HepG2 (cell line): ENCODE data around the gene MYO5B. TPM values are rescaled to one million over a fixed set of nuclear protein-coding genes. Genes with fewer than 3 reads are reported as not detected.

Experiments
- ATAC-seq: fragments of 200-7000 bp; cut with Tn5 transposase; 3 replicates; pipeline ENCODE4 v1.9.1; 2020; ENCODE audit warnings: mild to moderate bottlenecking, moderate library complexity
- BruUV-seq: library from RNA; stranded (reverse); fragments of 400-500 nt; replicated peaks from 2 replicates; lab custom pipeline; 2021; lab: Mats Ljungman, UMichigan
- CTCF ChIA-PET: fragments of 300-600 bp; formaldehyde crosslinking; extraction: SDS; loops from one replicate; lab custom pipeline; 2021; ENCODE audit warnings: low total read pairs, inconsistent platforms, low intra/inter-chr PET ratio; lab: Yijun Ruan, JAX
- POLR2A ChIA-PET: fragments of 350-600 bp; sonication (Branson Sonifier 250); formaldehyde crosslinking; loops from one replicate; lab custom pipeline; 2020; ENCODE audit warnings: antibody characterized with exemption, inconsistent platforms; lab: Yijun Ruan, JAX
- DNase-seq: peaks from one replicate; pipeline ENCODE4 v3.0.0-alpha.2; 2015; ENCODE audit warnings: low spot score
- FAIRE-seq: peaks from 3 replicates; lab custom pipeline; 2011; peaks lifted over from hg19 to GRCh38; lab: Jason Lieb, UNC
- H2AFZ ChIP-seq: one replicate; pipeline ENCODE4 v1.6.1; 2011; ENCODE audit warnings: low read length, inconsistent platforms
- H3K27ac ChIP-seq: fragments of 300-600 bp; 3 replicates; pipeline ENCODE4 v1.8.0; 2011; ENCODE audit warnings: mixed run types, mild to moderate bottlenecking, mixed read lengths, low read length, inconsistent platforms; ENCODE audit not compliant: insufficient read depth; ENCODE audit errors: extremely low read length
- H3K27me3 ChIP-seq, 2 experiments: fragments of 200-600 bp in 1 of 2; 2 replicates in 1 of 2; 3 replicates in 1 of 2; pipeline versions ENCODE4 v1.6.0 to v1.8.0; 2011; ENCODE audit warnings: low read length in 2 of 2, mild to moderate bottlenecking in 2 of 2, moderate library complexity in 2 of 2, inconsistent platforms in 1 of 2; ENCODE audit not compliant: insufficient read depth in 2 of 2, control insufficient read depth in 1 of 2
- H3K36me3 ChIP-seq, 2 experiments: fragments of 200-600 bp in 1 of 2; replicated peaks in 1 of 2; 2 replicates in 1 of 2; 3 replicates in 1 of 2; pipeline versions ENCODE4 v1.5.1 to v1.8.0; 2011; ENCODE audit warnings: low read length in 2 of 2, inconsistent platforms in 1 of 2; ENCODE audit not compliant: insufficient read depth in 2 of 2, control insufficient read depth in 1 of 2
- H3K4me1 ChIP-seq: 2 replicates; pipeline ENCODE4 v1.5.1; 2012; ENCODE audit warnings: low read length, inconsistent platforms; ENCODE audit not compliant: insufficient read depth
- H3K4me2 ChIP-seq: 2 replicates; pipeline ENCODE4 v1.6.0; 2011; ENCODE audit warnings: low read depth, low read length, inconsistent platforms
- H3K4me3 ChIP-seq, 3 experiments: fragments of 200-600 bp in 1 of 3; sonication (generic), shearing (Covaris generic) in 1 of 3; replicated peaks in 1 of 3; 2 replicates each; pipeline ENCODE4 v1.5.1; 2011 to 2016; ENCODE audit warnings: low read length in 3 of 3, inconsistent platforms in 2 of 3, low read depth in 2 of 3, mild to moderate bottlenecking in 2 of 3, control low read depth in 1 of 3, mixed read lengths in 1 of 3; ENCODE audit not compliant: insufficient read depth in 1 of 3
- H3K79me2 ChIP-seq: one replicate; pipeline ENCODE4 v1.6.1; 2011; ENCODE audit warnings: low read length, inconsistent platforms; ENCODE audit not compliant: insufficient read depth
- H3K9ac ChIP-seq: 2 replicates; pipeline ENCODE4 v1.6.0; 2011; ENCODE audit warnings: mild to moderate bottlenecking, low read depth, low read length, inconsistent platforms; ENCODE audit not compliant: insufficient read depth
- H3K9me3 ChIP-seq: 2 replicates; pipeline ENCODE4 v1.5.1; 2012; ENCODE audit warnings: mild to moderate bottlenecking, low read length
- H4K20me1 ChIP-seq: 2 replicates; pipeline ENCODE4 v1.6.0; 2011; ENCODE audit warnings: inconsistent platforms, mild to moderate bottlenecking, low read length, moderate library complexity; ENCODE audit not compliant: insufficient read depth
- ATAD3A ChIP-seq: sonication (generic); formaldehyde crosslinking; IDR thresholded peaks from 2 replicates; pipeline ENCODE4 v1.4.0; 2020; ENCODE audit warnings: missing genetic modification reagents
- CREM ChIP-seq, 2 experiments: sonication (generic) in 1 of 2; formaldehyde crosslinking in 1 of 2; IDR thresholded peaks; 2 replicates each; pipeline versions ENCODE4 v1.4.0 to v1.6.1; 2016 to 2020; ENCODE audit warnings: antibody characterized with exemption in 1 of 2, mild to moderate bottlenecking in 1 of 2, missing genetic modification reagents in 1 of 2
- DNMT3B ChIP-seq: conservative IDR thresholded peaks from 2 replicates; pipeline ENCODE4 v1.6.1; 2016; ENCODE audit warnings: missing biosample characterization, control low read depth
- HOXA9 ChIP-seq: sonication (generic); formaldehyde crosslinking; IDR thresholded peaks from 2 replicates; pipeline ENCODE4 v1.8.1; 2022; ENCODE audit warnings: missing genetic modification reagents, mild to moderate bottlenecking, moderate library complexity, borderline replicate concordance
- NFATC3 ChIP-seq: sonication (generic); formaldehyde crosslinking; IDR thresholded peaks from 2 replicates; pipeline ENCODE4 v1.5.1; 2020; ENCODE audit warnings: mild to moderate bottlenecking, missing genetic modification reagents
- NR0B2 ChIP-seq: sonication (generic); formaldehyde crosslinking; IDR thresholded peaks from 2 replicates; pipeline ENCODE4 v1.4.0; 2020; ENCODE audit warnings: mild to moderate bottlenecking, missing genetic modification reagents
- PBX3 ChIP-seq: sonication (generic); formaldehyde crosslinking; IDR thresholded peaks from 2 replicates; pipeline ENCODE4 v1.8.1; 2023; ENCODE audit warnings: missing genetic modification reagents, inconsistent platforms, borderline replicate concordance
- XRCC5 ChIP-seq: fragments of 200-400 bp; formaldehyde crosslinking; optimal IDR thresholded peaks from 2 replicates; pipeline ENCODE3; 2017; ENCODE audit warnings: mild to moderate bottlenecking, low read length
- ZBTB38 ChIP-seq: sonication (generic); formaldehyde crosslinking; IDR thresholded peaks from 2 replicates; pipeline ENCODE4 v1.5.1; 2020; ENCODE audit warnings: mild to moderate bottlenecking, missing genetic modification reagents
- ZBTB7B ChIP-seq: sonication (generic); formaldehyde crosslinking; IDR thresholded peaks from 2 replicates; pipeline ENCODE4 v1.4.0; 2020; ENCODE audit warnings: missing genetic modification reagents
- ZFP62 ChIP-seq: sonication (generic); formaldehyde crosslinking; IDR thresholded peaks from 2 replicates; pipeline ENCODE4 v1.4.0; 2020; ENCODE audit warnings: missing genetic modification reagents
- ZKSCAN8 ChIP-seq: IDR thresholded peaks from 2 replicates; pipeline ENCODE4 v1.6.1; 2016; ENCODE audit warnings: borderline replicate concordance, missing genetic modification reagents, missing compliant biosample characterization
- ZNF326 ChIP-seq: sonication (generic); formaldehyde crosslinking; IDR thresholded peaks from 2 replicates; pipeline ENCODE4 v1.4.0; 2020; ENCODE audit warnings: missing genetic modification reagents, borderline replicate concordance
- ZNF547 ChIP-seq: sonication (generic); formaldehyde crosslinking; IDR thresholded peaks from 2 replicates; pipeline ENCODE4 v1.5.1; 2020; ENCODE audit warnings: mild to moderate bottlenecking, missing genetic modification reagents
- ZNF761 ChIP-seq: sonication (generic); formaldehyde crosslinking; conservative IDR thresholded peaks from 2 replicates; pipeline ENCODE4 v1.4.0; 2020; ENCODE audit warnings: mild to moderate bottlenecking, missing genetic modification reagents
- WGBS: methylation state at CpG from one replicate; pipeline ENCODE4 v1.1.6; 2017; ENCODE audit warnings: low lambda C conversion rate; 5-methylcytosine and 5-hydroxymethylcytosine counted together
- in situ Hi-C: cut with HindIII; loops from 2 replicates; pipeline ENCODE4 v1.10.0; 2017; ENCODE audit warnings: low pct_unique_long_range_greater_than_20kb; ENCODE audit not compliant: extremely low pct_ligation_motif_present
- intact Hi-C: fragments of 100-400 bp; cut with micrococcal nuclease; formaldehyde crosslinking; loops from one replicate; pipeline ENCODE4 v1.10.0; 2022; ENCODE audit not compliant: unreplicated experiment
- polyA plus RNA-seq, 8 experiments: library from polyadenylated mRNA; depleted of rRNA in 3 of 8; stranded (reverse) in 7 of 8; unstranded in 1 of 8; fragments of >200 nt; fragmentation: Illumina TruSeq in 4 of 8; extraction: Trizol in 4 of 8; gene quantifications; 2 replicates each; pipeline versions ENCODE4 v1.2.1 to v1.2.3, GENCODE V29; 2011 to 2016; ENCODE audit warnings: low read depth in 4 of 8, missing spikeins in 1 of 8, mixed read lengths in 1 of 8; ENCODE audit not compliant: insufficient read depth in 1 of 8
- total RNA-seq, 5 experiments: library from RNA; depleted of rRNA; stranded (reverse); fragments of >200 nt; fragmentation: Illumina TruSeq; extraction: Trizol; gene quantifications; 2 replicates each; pipeline ENCODE4 v1.2.3, GENCODE V29; 2016; ENCODE audit warnings: low read depth in 1 of 5

The MYO5B gene
- total and polyA plus RNA-seq, 2 of the 13 experiments (the other 11 are each of a cell fraction or from before 2014, with no cell fraction given) = 13.1 to 24.0 TPM

GRCh38 chr18:50232419-50232818 lies 37.5 kb upstream of the MYO5B start:
- ATAC-seq (no peak), FAIRE-seq (no peak), DNase-seq (no peak)
- in situ Hi-C loops (no loop called here), intact Hi-C loops (no loop called here)
- Histone ChIP-seq H3K27me3 (peaks cover 0 to 11% of the 10 kb centered on the region in 2 experiments; a peak in 2 of 5 replicates), H3K4me1 (no peaks in the 10 kb centered on the region), H4K20me1 (no peaks in the 10 kb centered on the region), H3K36me3 (no peaks in the 10 kb centered on the region), H3K9ac (no peak overlapping the region), H3K4me2 (no peak overlapping the region), H3K27ac (no peak overlapping the region), H3K79me2 (no peaks in the 10 kb centered on the region), H2AFZ (no peak overlapping the region), H3K4me3 (no peak overlapping the region), H3K9me3 (no peaks in the 10 kb centered on the region)
- POLR2A ChIA-PET = no interaction called here
- CTCF ChIA-PET = no interaction called here
- WGBS = 7% methylated on average over 2 of the region's 2 CpGs
- no TSS peak for BruUV-seq
- TF ChIP-seq ZFP62 (no peak), ZBTB7B (CRISPR knock-in tag) (no peak)

- TF ChIP-seq NFATC3 (CRISPR knock-in tag) (no peak), ZNF547 (CRISPR knock-in tag) (no peak), ZKSCAN8 (CRISPR knock-in tag) (no peak), HOXA9 (CRISPR knock-in tag) (no peak), ZBTB38 (CRISPR knock-in tag) (no peak), ZNF326 (no peak), PBX3 (CRISPR knock-in tag) (no peak), CREM (IDR thresholded peaks at IDR 0.05) (no peak), CREM (CRISPR knock-in tag; IDR thresholded peaks at IDR 0.05) (no peak), ATAD3A (CRISPR knock-in tag) (no peak), DNMT3B (no peak), ZNF761 (CRISPR knock-in tag) (no peak), XRCC5 (no peak), NR0B2 (no peak)
- no peaks in the 10 kb centered on the region for H3K4me1 ChIP-seq
- CTCF ChIA-PET = no interaction called here
- H4K20me1 ChIP-seq = no peaks in the 10 kb centered on the region
- no TSS peak for BruUV-seq
- no peak for FAIRE-seq
- POLR2A ChIA-PET = no interaction called here
- in situ Hi-C loops (no loop called here), intact Hi-C loops (no loop called here)
- H3K4me3 ChIP-seq = no peak overlapping the region
- H2AFZ ChIP-seq = no peak overlapping the region
- DNase-seq = no peak
- no peaks in the 10 kb centered on the region for H3K79me2 ChIP-seq
- no peaks in the 10 kb centered on the region for H3K36me3 ChIP-seq
- H3K9ac ChIP-seq = no peak overlapping the region
- H3K27me3 ChIP-seq = peaks cover 0 to 11% of the 10 kb centered on the region in 2 experiments; a peak in 2 of 5 replicates
- no peak overlapping the region for H3K4me2 ChIP-seq
- WGBS = 41% methylated on average over 3 of the region's 4 CpGs
- H3K9me3 ChIP-seq = no peaks in the 10 kb centered on the region
- no peak overlapping the region for H3K27ac ChIP-seq
- ATAC-seq = no peak
Measured at GRCh38 chr18:50231621-50232020, 36.7 kb upstream of the MYO5B start.
